Natural killer cell treated with Interleukin-12 subunit alpha and Interleukin-12 subunit beta and Interleukin-15 and Interleukin-18, amount 100 ng/mL, for 72 hours (primary cell): ENCODE data around the gene PFKM. TPM values are rescaled to one million over a fixed set of nuclear protein-coding genes. Genes with fewer than 3 reads are reported as not detected.

Experiments used
- ATAC-seq, 2 donors: fragments of 150-1000 bp; cut with Tn5 transposase in 1 of 2; sonication (Bioruptor Pico), chemical (Tn5 transposase) in 1 of 2; 2 replicates each; pipeline ENCODE4 v1.10.0; 2021
- DNase-seq: peaks from one replicate; pipeline ENCODE4 v3.0.0; 2022; ENCODE audit warnings: low spot score
- H3K27ac Mint-ChIP-seq, 2 donors: 1 replicate in 1 of 2; 2 replicates in 1 of 2; pipeline ENCODE4 v1.8.0; 2022; ENCODE audit warnings: mixed read lengths in 2 of 2, mild to moderate bottlenecking in 1 of 2, moderate library complexity in 1 of 2
- H3K27me3 Mint-ChIP-seq, 2 donors: 1 replicate in 1 of 2; 2 replicates in 1 of 2; pipeline ENCODE4 v1.8.0; 2022; ENCODE audit warnings: mixed read lengths in 2 of 2
- H3K36me3 Mint-ChIP-seq: one replicate; pipeline ENCODE4 v1.8.0; 2022; ENCODE audit warnings: mixed read lengths
- H3K4me1 Mint-ChIP-seq, 2 donors: 1 replicate in 1 of 2; 2 replicates in 1 of 2; pipeline ENCODE4 v1.8.0; 2022; ENCODE audit warnings: low read depth in 2 of 2, mixed read lengths in 2 of 2, mild to moderate bottlenecking in 1 of 2
- H3K4me3 Mint-ChIP-seq: one replicate; pipeline ENCODE4 v1.8.0; 2022; ENCODE audit warnings: mixed read lengths
- H3K9me3 Mint-ChIP-seq: 2 replicates; pipeline ENCODE4 v1.8.0; 2022; ENCODE audit warnings: mixed read lengths
- total RNA-seq, 2 donors: library from RNA; stranded (reverse); gene quantifications; one replicate each; pipeline ENCODE4 v1.2.3, GENCODE V29; 2022

PFKM gene
- total RNA-seq: 10 to 100 TPM; 29.8 to 49.5 TPM

DNA sequence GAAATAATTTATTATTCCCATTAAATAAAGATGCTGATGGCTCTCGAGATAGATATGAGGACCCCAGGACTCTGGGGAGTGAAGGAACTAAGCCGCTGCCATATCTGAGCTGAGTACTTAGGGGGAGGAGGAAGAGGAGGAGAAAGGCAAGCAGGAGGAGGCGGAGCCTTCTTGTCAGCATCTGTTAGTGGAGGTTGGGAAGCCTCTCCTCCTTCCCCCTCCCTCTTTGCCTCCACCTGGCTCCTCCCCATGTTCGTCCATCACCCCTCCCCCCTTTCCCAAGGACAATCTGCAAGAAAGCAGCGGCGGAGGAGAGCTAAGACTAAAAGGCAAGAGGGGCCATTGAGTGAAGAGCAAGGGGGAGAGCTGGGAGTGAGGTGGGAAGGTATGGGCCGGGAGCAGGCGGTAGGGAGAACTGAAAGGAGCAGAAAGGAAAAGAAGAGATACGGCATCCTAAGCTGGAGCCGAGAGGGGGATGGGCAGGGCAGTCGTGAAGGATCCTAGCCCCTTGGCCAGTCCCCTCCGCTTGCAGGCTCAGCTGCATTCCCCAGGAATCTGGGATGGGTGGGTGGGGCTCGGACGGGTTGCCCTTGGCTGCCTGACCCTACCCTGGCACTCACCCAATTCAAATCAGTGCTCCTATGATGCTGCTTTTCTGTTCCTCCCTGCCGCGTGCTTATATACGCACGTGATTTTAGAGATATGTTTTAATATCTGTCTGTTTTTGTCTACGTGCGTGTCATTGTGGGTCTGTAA lies at the start of gene PFKM:
Gene PFKM (plus strand): TSS at position 287 of the 756 bp plus-strand sequence. CDS start 3,411 bp downstream, outside the sequence.
- peak within 1 kb of the TSS; percentile 94 for H3K4me3 Mint-ChIP-seq
- H3K36me3 Mint-ChIP-seq: no peaks in the 10 kb centered on the region
- H3K27me3 Mint-ChIP-seq: peaks cover 12 to 24% of the 10 kb centered on the region in 2 donors
- H3K4me1 Mint-ChIP-seq: peaks cover 13 to 16% of the 10 kb centered on the region in 2 donors
- H3K27ac Mint-ChIP-seq: peak within 1 kb of the TSS in 1 of 2 donors; percentile 82
- ATAC-seq: peak; percentile 98 to 99
- peak; percentile 80 for DNase-seq
- no peaks in the 10 kb centered on the region for H3K9me3 Mint-ChIP-seq

GRCh38 chr12:48070033-48070432 lies 49.1 kb upstream of the PFKM start:
- Mint-ChIP-seq H3K27me3 (no peaks in the 10 kb centered on the region), H3K4me3 (no peak overlapping the region), H3K9me3 (no peaks in the 10 kb centered on the region), H3K36me3 (peaks cover 33% of the 10 kb centered on the region), H3K4me1 (peaks cover 0 to 4% of the 10 kb centered on the region in 2 donors), H3K27ac (no peak overlapping the region)
- DNase-seq (no peak), ATAC-seq (no peak)

GRCh38 chr12:48070731-48071130 lies 48.4 kb upstream of the PFKM start:
- Mint-ChIP-seq H3K36me3 (peaks cover 33% of the 10 kb centered on the region), H3K4me3 (no peak overlapping the region), H3K4me1 (peaks cover 0 to 4% of the 10 kb centered on the region in 2 donors)

GRCh38 chr12:48071808-48072207 lies 47.4 kb upstream of the PFKM start:
- ATAC-seq (no peak), DNase-seq (no peak)
- Mint-ChIP-seq H3K36me3 (peaks cover 34% of the 10 kb centered on the region), H3K27ac (no peak overlapping the region), H3K9me3 (no peaks in the 10 kb centered on the region), H3K4me3 (no peak overlapping the region), H3K27me3 (no peaks in the 10 kb centered on the region), H3K4me1 (peaks cover 0 to 4% of the 10 kb centered on the region in 2 donors)

More at GRCh38 chr12:48070731-48071130, 48.4 kb upstream of the PFKM start:
- DNase-seq (no peak), ATAC-seq (no peak)
- Mint-ChIP-seq H3K9me3 (no peaks in the 10 kb centered on the region), H3K27me3 (no peaks in the 10 kb centered on the region), H3K27ac (no peak overlapping the region)

GRCh38 chr12:48072266-48072665 lies 46.9 kb upstream of the PFKM start:
- Mint-ChIP-seq H3K27ac (no peak overlapping the region), H3K36me3 (peaks cover 36% of the 10 kb centered on the region), H3K4me1 (peaks cover 0 to 4% of the 10 kb centered on the region in 2 donors), H3K9me3 (no peaks in the 10 kb centered on the region), H3K27me3 (no peaks in the 10 kb centered on the region), H3K4me3 (no peak overlapping the region)
- DNase-seq (no peak), ATAC-seq (no peak)

GRCh38 chr12:48074266-48074665 lies 44.9 kb upstream of the PFKM start:
- no peak overlapping the region for H3K27ac Mint-ChIP-seq
- ATAC-seq: no peak
- DNase-seq: no peak
- H3K4me1 Mint-ChIP-seq: peaks cover 0 to 3% of the 10 kb centered on the region in 2 donors
- no peaks in the 10 kb centered on the region for H3K9me3 Mint-ChIP-seq
- H3K4me3 Mint-ChIP-seq: no peak overlapping the region
- peaks cover 30% of the 10 kb centered on the region for H3K36me3 Mint-ChIP-seq
- no peaks in the 10 kb centered on the region for H3K27me3 Mint-ChIP-seq

DNA sequence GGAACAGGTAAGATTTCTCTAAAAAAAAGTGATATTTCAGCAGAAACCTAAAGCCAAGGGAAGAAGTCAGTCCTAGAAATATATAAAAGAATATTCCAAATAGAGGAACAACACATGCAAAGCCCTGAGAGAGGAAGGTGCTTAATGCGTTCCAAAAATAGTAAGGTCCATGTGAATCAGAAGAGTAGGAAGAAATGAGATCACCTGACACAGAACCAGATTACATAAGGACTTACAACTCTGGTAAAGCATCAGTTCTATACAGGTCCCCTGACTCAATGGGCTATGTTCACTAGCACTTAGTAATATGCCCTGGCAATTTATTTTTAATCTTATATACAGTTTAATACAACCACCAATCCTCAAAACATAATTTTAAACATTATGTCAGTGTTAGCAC lies 43.3 kb upstream of the PFKM start:
- no peak overlapping the region for H3K4me3 Mint-ChIP-seq
- no peaks in the 10 kb centered on the region for H3K9me3 Mint-ChIP-seq
- no peak for ATAC-seq
- no peak overlapping the region for H3K27ac Mint-ChIP-seq
- no peak for DNase-seq
- peaks cover 24% of the 10 kb centered on the region for H3K36me3 Mint-ChIP-seq
- no peaks in the 10 kb centered on the region for H3K27me3 Mint-ChIP-seq
- peaks cover 0 to 3% of the 10 kb centered on the region in 2 donors for H3K4me1 Mint-ChIP-seq

DNA sequence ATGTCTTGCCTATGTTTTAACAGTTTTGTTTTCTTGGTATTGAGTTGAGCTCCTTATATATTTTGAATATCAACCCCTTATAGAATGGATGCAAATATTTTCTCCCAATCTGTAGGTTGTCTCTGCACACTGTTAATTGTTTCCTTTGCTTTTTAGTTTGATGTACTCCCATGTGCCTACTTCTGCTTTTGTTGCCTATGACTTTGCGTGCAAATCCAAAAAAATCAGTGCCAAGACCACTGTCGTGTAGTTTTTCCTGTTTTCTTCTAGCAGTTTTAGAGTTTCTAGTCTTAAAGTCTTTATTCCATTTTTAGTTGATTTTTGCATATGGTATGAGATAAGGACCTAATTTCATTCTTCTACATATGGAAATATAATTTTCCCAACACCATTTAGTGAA lies 42.1 kb upstream of the PFKM start:
- no peak for ATAC-seq
- Mint-ChIP-seq H3K9me3 (no peaks in the 10 kb centered on the region), H3K4me3 (no peak overlapping the region), H3K27ac (no peak overlapping the region), H3K36me3 (peaks cover 20% of the 10 kb centered on the region), H3K4me1 (peaks cover 0 to 3% of the 10 kb centered on the region in 2 donors), H3K27me3 (no peaks in the 10 kb centered on the region)
- DNase-seq: no peak

DNA sequence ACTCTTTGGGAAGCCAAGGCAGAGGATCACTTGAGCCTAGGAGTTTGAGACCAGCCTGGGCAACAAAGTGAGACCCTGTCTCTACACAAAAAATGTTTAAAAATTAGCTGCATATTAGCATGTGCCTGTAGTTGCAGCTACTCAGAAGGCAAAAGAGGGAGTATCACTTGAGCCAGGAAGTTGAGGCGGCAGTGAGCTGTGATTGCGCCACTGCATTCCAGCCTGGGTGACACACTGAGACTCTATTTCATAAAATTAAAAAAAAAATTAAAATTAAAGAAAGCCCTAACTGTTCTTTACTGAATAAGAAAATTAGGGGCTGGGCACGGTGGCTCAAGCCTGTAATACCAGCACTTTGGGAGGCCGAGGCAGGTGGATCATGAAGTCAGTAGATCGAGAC lies 40.3 kb upstream of the PFKM start:
- no peak for ATAC-seq

DNA sequence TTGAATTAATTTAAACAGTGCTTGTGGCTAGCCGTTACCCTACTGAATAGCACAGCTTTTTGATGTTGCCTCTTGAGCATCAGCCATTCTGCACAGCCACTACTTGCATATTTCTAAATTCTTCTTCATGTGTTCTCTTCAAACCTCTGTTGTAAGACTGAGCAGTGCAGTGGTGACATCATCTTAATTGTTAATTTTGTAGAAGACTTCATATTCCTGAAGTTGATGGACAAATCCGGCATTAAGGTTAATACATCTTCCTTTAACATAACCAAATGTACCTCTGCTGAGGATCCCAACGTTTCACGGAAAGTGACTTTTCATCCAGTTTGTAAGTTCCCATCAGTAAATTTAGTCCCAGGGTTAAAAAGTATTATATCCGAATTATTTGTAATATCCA lies 38.9 kb upstream of the PFKM start:
- DNase-seq: no peak

More for the DNA sequence above, 40.3 kb upstream of the PFKM start:
- H3K36me3 Mint-ChIP-seq: peaks cover 20% of the 10 kb centered on the region
- DNase-seq: no peak
- H3K9me3 Mint-ChIP-seq: no peaks in the 10 kb centered on the region
- H3K4me3 Mint-ChIP-seq: no peak overlapping the region
- H3K4me1 Mint-ChIP-seq: peaks cover 0 to 3% of the 10 kb centered on the region in 2 donors
- no peaks in the 10 kb centered on the region for H3K27me3 Mint-ChIP-seq
- no peak overlapping the region for H3K27ac Mint-ChIP-seq

GRCh38 chr12:48080821-48081220 lies 38.3 kb upstream of the PFKM start:
- DNase-seq: no peak
- H3K36me3 Mint-ChIP-seq: peaks cover 18% of the 10 kb centered on the region
- H3K27ac Mint-ChIP-seq: no peak overlapping the region
- ATAC-seq: no peak
- H3K27me3 Mint-ChIP-seq: no peaks in the 10 kb centered on the region
- H3K4me1 Mint-ChIP-seq: peaks cover 0 to 3% of the 10 kb centered on the region in 2 donors
- no peak overlapping the region for H3K4me3 Mint-ChIP-seq
- no peaks in the 10 kb centered on the region for H3K9me3 Mint-ChIP-seq

More for the DNA sequence above, 38.9 kb upstream of the PFKM start:
- no peak for ATAC-seq
- H3K4me3 Mint-ChIP-seq: no peak overlapping the region
- H3K27me3 Mint-ChIP-seq: no peaks in the 10 kb centered on the region
- H3K27ac Mint-ChIP-seq: no peak overlapping the region
- H3K9me3 Mint-ChIP-seq: no peaks in the 10 kb centered on the region
- H3K36me3 Mint-ChIP-seq: peaks cover 18% of the 10 kb centered on the region
- peaks cover 0 to 3% of the 10 kb centered on the region in 2 donors for H3K4me1 Mint-ChIP-seq

DNA sequence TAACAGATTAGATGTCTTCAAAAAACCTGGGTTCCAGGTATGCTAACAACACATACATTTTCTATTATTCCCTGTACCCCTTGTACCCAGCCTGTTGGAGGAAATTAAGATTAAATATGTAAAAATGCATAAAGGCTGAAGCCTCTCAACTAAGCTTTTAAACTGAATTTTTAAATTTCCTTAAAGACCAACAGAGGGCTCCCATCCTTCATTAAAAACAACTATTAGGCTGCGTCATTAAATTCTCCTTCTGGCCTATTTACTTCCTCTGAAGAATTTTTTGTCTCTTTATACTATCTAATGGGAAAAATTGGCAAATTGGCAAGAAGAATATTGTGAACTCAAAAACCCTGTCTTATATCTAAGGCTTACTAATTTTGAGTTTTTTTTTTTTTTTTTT lies 35.1 kb upstream of the PFKM start:
- H3K27me3 Mint-ChIP-seq: no peaks in the 10 kb centered on the region
- no peaks in the 10 kb centered on the region for H3K9me3 Mint-ChIP-seq
- H3K4me1 Mint-ChIP-seq: no peaks in the 10 kb centered on the region
- DNase-seq: no peak
- no peak overlapping the region for H3K4me3 Mint-ChIP-seq
- no peak for ATAC-seq
- peaks cover 15% of the 10 kb centered on the region for H3K36me3 Mint-ChIP-seq
- no peak overlapping the region for H3K27ac Mint-ChIP-seq

GRCh38 chr12:48084841-48085460 lies 34.2 kb upstream of the PFKM start:
- no peak overlapping the region for H3K4me3 Mint-ChIP-seq
- H3K27ac Mint-ChIP-seq: no peak overlapping the region
- no peaks in the 10 kb centered on the region for H3K9me3 Mint-ChIP-seq
- no peaks in the 10 kb centered on the region for H3K4me1 Mint-ChIP-seq
- H3K36me3 Mint-ChIP-seq: peaks cover 15% of the 10 kb centered on the region
- ATAC-seq: peak in 1 of 2 donors; percentile 45
- H3K27me3 Mint-ChIP-seq: no peaks in the 10 kb centered on the region
- no peak for DNase-seq

- Mint-ChIP-seq H3K36me3 (peaks cover 24% of the 10 kb centered on the region), H3K9me3 (no peaks in the 10 kb centered on the region), H3K27ac (no peak overlapping the region), H3K4me1 (no peaks in the 10 kb centered on the region), H3K4me3 (no peak overlapping the region), H3K27me3 (no peaks in the 10 kb centered on the region)
- DNase-seq (no peak), ATAC-seq (no peak)
Measured at GRCh38 chr12:48086327-48086726, 32.8 kb upstream of the PFKM start.
